ENCODE results near the gene DLL4. TPM values are rescaled to one million over a fixed set of nuclear protein-coding genes. Genes with fewer than 3 reads are reported as not detected.

The DLL4 gene
- total RNA-seq, 2 donors from 2014 or later = 0.20 to 0.64 TPM

DNA sequence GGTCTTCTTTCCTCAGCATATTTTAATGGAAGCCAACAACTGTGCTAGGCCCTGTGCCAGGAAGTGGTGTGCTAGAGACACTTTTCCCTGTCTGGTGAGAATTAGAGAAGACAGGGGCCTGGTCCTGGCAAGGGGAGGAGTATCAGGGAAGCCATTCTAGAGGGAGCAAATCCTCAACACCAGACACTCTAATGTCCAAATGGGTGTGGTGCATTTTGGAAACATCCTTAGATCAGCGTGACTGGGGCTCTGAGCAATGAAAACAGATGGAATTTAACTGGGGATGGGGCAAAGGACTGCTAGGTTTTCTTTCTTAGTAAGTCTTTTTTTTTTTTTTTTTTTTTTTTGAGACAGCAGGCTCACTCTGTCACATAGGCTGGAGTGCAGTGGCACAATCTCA, 42.6 kb upstream of the DLL4 start:
- H3K27me3 Mint-ChIP-seq (ENCODE audit: insufficient read depth) = no peaks in the 10 kb centered on the region
- H3K4me3 Mint-ChIP-seq = no peak overlapping the region
- no peaks in the 10 kb centered on the region for H3K27me3 ChIP-seq (ENCODE audit: control insufficient read depth, insufficient read depth, low read length, poor library complexity, severe bottlenecking)
- H3K27ac Mint-ChIP-seq = no peak overlapping the region
- TF ChIP-seq, protein P1, sequence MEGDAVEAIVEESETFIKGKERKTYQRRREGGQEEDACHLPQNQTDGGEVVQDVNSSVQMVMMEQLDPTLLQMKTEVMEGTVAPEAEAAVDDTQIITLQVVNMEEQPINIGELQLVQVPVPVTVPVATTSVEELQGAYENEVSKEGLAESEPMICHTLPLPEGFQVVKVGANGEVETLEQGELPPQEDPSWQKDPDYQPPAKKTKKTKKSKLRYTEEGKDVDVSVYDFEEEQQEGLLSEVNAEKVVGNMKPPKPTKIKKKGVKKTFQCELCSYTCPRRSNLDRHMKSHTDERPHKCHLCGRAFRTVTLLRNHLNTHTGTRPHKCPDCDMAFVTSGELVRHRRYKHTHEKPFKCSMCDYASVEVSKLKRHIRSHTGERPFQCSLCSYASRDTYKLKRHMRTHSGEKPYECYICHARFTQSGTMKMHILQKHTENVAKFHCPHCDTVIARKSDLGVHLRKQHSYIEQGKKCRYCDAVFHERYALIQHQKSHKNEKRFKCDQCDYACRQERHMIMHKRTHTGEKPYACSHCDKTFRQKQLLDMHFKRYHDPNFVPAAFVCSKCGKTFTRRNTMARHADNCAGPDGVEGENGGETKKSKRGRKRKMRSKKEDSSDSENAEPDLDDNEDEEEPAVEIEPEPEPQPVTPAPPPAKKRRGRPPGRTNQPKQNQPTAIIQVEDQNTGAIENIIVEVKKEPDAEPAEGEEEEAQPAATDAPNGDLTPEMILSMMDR (conservative IDR thresholded peaks at IDR 0.05) = no peak
- no peaks in the 10 kb centered on the region for H3K4me1 Mint-ChIP-seq
- no peaks in the 10 kb centered on the region for H3K36me3 Mint-ChIP-seq (ENCODE audit: low read depth)
- peaks cover 10% of the 10 kb centered on the region for H3K9me3 ChIP-seq (ENCODE audit: control insufficient read depth, low read length)
- no peak overlapping the region for H3K27ac ChIP-seq (ENCODE audit: low read depth, low read length)
- peaks cover 7% of the 10 kb centered on the region for H3K9me3 Mint-ChIP-seq
- no peak overlapping the region for H3K4me3 ChIP-seq (ENCODE audit: low read length)
- DNase-seq = no peak
- WGBS, 2 experiments (ENCODE audit: insufficient coverage in 1 of 2, insufficient read length in 1 of 2) = 100% methylated on average over 1 of the region's 1 CpG; no CpG with 5 or more reads in 1 of the 2 experiments
- H3K4me1 ChIP-seq (ENCODE audit: control insufficient read depth, insufficient read depth, low read length) = no peaks in the 10 kb centered on the region
- no peak overlapping the region for H3K9ac ChIP-seq (ENCODE audit: extremely low read depth, low read length, poor library complexity, severe bottlenecking)
- H3K36me3 ChIP-seq (ENCODE audit: control insufficient read depth, insufficient read depth, low read length) = no peaks in the 10 kb centered on the region

DNA sequence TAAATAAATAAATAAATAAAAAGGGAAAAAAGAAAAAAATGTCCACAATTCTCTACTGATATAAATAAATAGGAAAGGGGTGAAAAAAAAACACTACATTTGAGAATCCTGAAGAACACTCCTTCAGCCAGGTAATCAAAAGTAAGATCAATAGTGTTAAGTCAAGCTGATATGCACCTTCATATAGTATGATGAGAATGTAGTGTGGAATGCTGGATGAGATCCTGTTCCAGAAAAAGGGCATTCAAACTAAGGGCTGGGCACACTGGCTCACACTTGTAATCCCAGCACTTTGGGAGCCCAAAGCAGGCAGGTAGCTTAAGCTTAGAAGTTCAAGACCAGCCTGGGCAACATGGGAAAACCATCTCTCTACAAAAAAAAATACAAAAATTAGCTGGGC, 40.0 kb upstream of the DLL4 start:
- Mint-ChIP-seq H3K4me3 (no peak overlapping the region), H3K27ac (no peak overlapping the region), H3K4me1 (no peaks in the 10 kb centered on the region), H3K9me3 (no peaks in the 10 kb centered on the region), H3K27me3 (ENCODE audit: insufficient read depth) (peaks cover 19% of the 10 kb centered on the region), H3K36me3 (ENCODE audit: low read depth) (no peaks in the 10 kb centered on the region)
- TF ChIP-seq, protein P1 (conservative IDR thresholded peaks at IDR 0.05) = no peak
- no peak for DNase-seq
- Histone ChIP-seq H3K4me3 (ENCODE audit: low read length) (no peak overlapping the region), H3K9me3 (ENCODE audit: control insufficient read depth, low read length) (no peaks in the 10 kb centered on the region), H3K27me3 (ENCODE audit: control insufficient read depth, insufficient read depth, low read length, poor library complexity, severe bottlenecking) (peaks cover 16% of the 10 kb centered on the region), H3K4me1 (ENCODE audit: control insufficient read depth, insufficient read depth, low read length) (no peaks in the 10 kb centered on the region), H3K9ac (ENCODE audit: extremely low read depth, low read length, poor library complexity, severe bottlenecking) (no peak overlapping the region), H3K36me3 (ENCODE audit: control insufficient read depth, insufficient read depth, low read length) (no peaks in the 10 kb centered on the region), H3K27ac (ENCODE audit: low read depth, low read length) (no peak overlapping the region)

DNA sequence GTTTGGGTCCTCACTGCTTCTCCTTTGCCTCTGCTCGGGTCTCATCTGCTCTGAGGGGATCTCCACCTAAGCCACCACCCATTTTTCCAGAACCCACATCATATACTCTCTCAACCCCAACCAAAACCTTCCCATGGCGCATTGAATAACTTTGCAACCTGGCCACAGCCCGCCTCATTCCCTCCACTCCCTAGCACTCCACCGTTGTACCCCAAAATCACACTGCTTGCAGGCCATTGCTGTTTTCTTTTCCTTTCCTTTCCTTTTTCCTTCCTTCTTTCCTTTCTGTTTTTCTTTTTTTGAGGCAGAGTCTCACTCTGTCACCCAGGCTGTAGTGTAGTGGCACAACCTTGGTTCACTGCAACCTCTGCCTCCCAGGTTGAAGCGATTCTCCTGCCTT, 38.0 kb upstream of the DLL4 start:
- Mint-ChIP-seq H3K4me3 (no peak overlapping the region), H3K27me3 (ENCODE audit: insufficient read depth) (peaks cover 19% of the 10 kb centered on the region), H3K36me3 (ENCODE audit: low read depth) (peaks cover 10% of the 10 kb centered on the region), H3K4me1 (peaks cover 4% of the 10 kb centered on the region), H3K9me3 (peaks cover 3% of the 10 kb centered on the region), H3K27ac (no peak overlapping the region)
- Histone ChIP-seq H3K9ac (ENCODE audit: extremely low read depth, low read length, poor library complexity, severe bottlenecking) (no peak overlapping the region), H3K27me3 (ENCODE audit: control insufficient read depth, insufficient read depth, low read length, poor library complexity, severe bottlenecking) (peaks cover 16% of the 10 kb centered on the region), H3K9me3 (ENCODE audit: control insufficient read depth, low read length) (no peaks in the 10 kb centered on the region), H3K4me3 (ENCODE audit: low read length) (no peak overlapping the region), H3K4me1 (ENCODE audit: control insufficient read depth, insufficient read depth, low read length) (peaks cover 3% of the 10 kb centered on the region), H3K27ac (ENCODE audit: low read depth, low read length) (no peak overlapping the region), H3K36me3 (ENCODE audit: control insufficient read depth, insufficient read depth, low read length) (peaks cover 5% of the 10 kb centered on the region)
- DNase-seq = no peak
- TF ChIP-seq, protein P1 (conservative IDR thresholded peaks at IDR 0.05) = no peak
- WGBS, 2 experiments (ENCODE audit: insufficient coverage in 1 of 2, insufficient read length in 1 of 2) = 89 to 94% methylated on average over 5 of the region's 5 CpGs
